GM23338 (cell line): ENCODE measurements around the gene NLRP1. TPM values are rescaled to one million over a fixed set of nuclear protein-coding genes. Genes with fewer than 3 reads are reported as not detected.
A peak's percentile ranks its signal among the peaks of the same experiment; 100 is the strongest.

Experiments used
- ATAC-seq: fragments of 200-7000 bp; cut with Tn5 transposase; 3 replicates; pipeline ENCODE4 v1.9.1; 2020
- DNase-seq: peaks from one replicate; pipeline ENCODE4 v3.0.0-alpha.2; 2015; ENCODE audit warnings: low spot score
- H2AFZ ChIP-seq: fragments of 200-600 bp; sonication (generic); 2 replicates; pipeline ENCODE4 v1.8.0; 2016; ENCODE audit warnings: antibody characterized with exemption, mild to moderate bottlenecking, moderate library complexity
- H3F3A ChIP-seq: fragments of 200-600 bp; sonication (generic); replicated peaks from 2 replicates; pipeline ENCODE4 v1.8.0; 2017; ENCODE audit warnings: antibody characterized with exemption, mixed run types, low read depth
- H3K27ac ChIP-seq: fragments of 200-600 bp; sonication (generic); 2 replicates; pipeline ENCODE4 v1.6.1; 2016; ENCODE audit warnings: low read depth
- H3K27me3 ChIP-seq: fragments of 200-600 bp; sonication (generic); 2 replicates; pipeline ENCODE4 v1.8.0; 2016; ENCODE audit warnings: mild to moderate bottlenecking, mixed run types, moderate library complexity; ENCODE audit not compliant: insufficient read depth
- H3K36me3 ChIP-seq: fragments of 200-600 bp; sonication (generic); 2 replicates; pipeline ENCODE4 v1.8.0; 2016; ENCODE audit warnings: mild to moderate bottlenecking; ENCODE audit not compliant: insufficient read depth
- H3K4me1 ChIP-seq: fragments of 200-600 bp; sonication (generic); 2 replicates; pipeline ENCODE4 v1.8.0; 2016; ENCODE audit warnings: mild to moderate bottlenecking, moderate library complexity; ENCODE audit not compliant: insufficient read depth
- H3K4me2 ChIP-seq: fragments of 200-600 bp; sonication (generic); 2 replicates; pipeline ENCODE4 v1.7.1; 2017; ENCODE audit warnings: mixed run types
- H3K4me3 ChIP-seq: fragments of 200-600 bp; sonication (generic); 2 replicates; pipeline ENCODE4 v1.6.1; 2016; ENCODE audit warnings: mixed run types
- H3K79me2 ChIP-seq: fragments of 200-600 bp; sonication (generic); replicated peaks from 2 replicates; pipeline ENCODE4 v1.8.0; 2017; ENCODE audit warnings: mild to moderate bottlenecking; ENCODE audit not compliant: insufficient read depth
- H3K9me2 ChIP-seq: fragments of 200-600 bp; sonication (generic); 2 replicates; pipeline ENCODE4 v1.8.0; 2017; ENCODE audit not compliant: insufficient read depth
- H4K20me1 ChIP-seq: fragments of 200-600 bp; sonication (generic); replicated peaks from 2 replicates; pipeline ENCODE4 v1.8.0; 2017; ENCODE audit warnings: mild to moderate bottlenecking; ENCODE audit not compliant: insufficient read depth
- H3K27ac Mint-ChIP-seq: 2 replicates; pipeline ENCODE4 v1.8.0; 2020; ENCODE audit warnings: inconsistent platforms, mild to moderate bottlenecking, moderate library complexity, mixed read lengths
- H3K27me3 Mint-ChIP-seq: 3 replicates; pipeline ENCODE4 v1.8.0; 2022; ENCODE audit warnings: low read depth, mild to moderate bottlenecking, moderate library complexity, mixed read lengths, inconsistent platforms; ENCODE audit not compliant: insufficient read depth, poor library complexity
- H3K36me3 Mint-ChIP-seq: 3 replicates; pipeline ENCODE4 v1.8.0; 2021; ENCODE audit warnings: low read depth, mild to moderate bottlenecking, inconsistent platforms, moderate library complexity, mixed read lengths
- H3K4me1 Mint-ChIP-seq: 3 replicates; pipeline ENCODE4 v1.8.0; 2020; ENCODE audit warnings: mild to moderate bottlenecking, inconsistent platforms, mixed read lengths
- H3K4me3 Mint-ChIP-seq: 3 replicates; pipeline ENCODE4 v1.8.0; 2021; ENCODE audit warnings: moderate library complexity, mild to moderate bottlenecking, inconsistent platforms, mixed read lengths
- H3K9me3 Mint-ChIP-seq: 3 replicates; pipeline ENCODE4 v1.8.0; 2020; ENCODE audit warnings: moderate library complexity, mild to moderate bottlenecking, inconsistent platforms, mixed read lengths
- CREB1 ChIP-seq: fragments of 250-450 bp; sonication (Bioruptor Pico); IDR thresholded peaks from 2 replicates; pipeline ENCODE4 v1.5.0; 2020; ENCODE audit warnings: low read depth, mild to moderate bottlenecking, moderate library complexity
- EZH2 ChIP-seq: fragments of 200-600 bp; sonication (generic); IDR thresholded peaks from one replicate; pipeline ENCODE4 v1.8.0; 2017; ENCODE audit warnings: antibody characterized with exemption, mild to moderate bottlenecking, low read depth; ENCODE audit not compliant: unreplicated experiment
- EZH2phosphoT487 ChIP-seq: fragments of 200-600 bp; sonication (generic); IDR thresholded peaks from one replicate; pipeline ENCODE4 v1.8.1; 2018; ENCODE audit warnings: antibody characterized with exemption; ENCODE audit not compliant: unreplicated experiment
- JUNB ChIP-seq: IDR thresholded peaks from one replicate; pipeline ENCODE4 v1.6.1; 2016; ENCODE audit warnings: antibody characterized with exemption; ENCODE audit not compliant: unreplicated experiment
- NANOG ChIP-seq: IDR thresholded peaks from 2 replicates; pipeline ENCODE4 v1.6.1; 2016; ENCODE audit warnings: antibody characterized with exemption, borderline replicate concordance
- POLR2AphosphoS5 ChIP-seq: IDR thresholded peaks from 2 replicates; pipeline ENCODE4 v1.6.1; 2016; ENCODE audit warnings: antibody characterized with exemption, low read depth
- REST ChIP-seq: IDR thresholded peaks from one replicate; pipeline ENCODE4 v1.6.1; 2018; ENCODE audit warnings: antibody characterized with exemption; ENCODE audit not compliant: unreplicated experiment
- STAT1 ChIP-seq: IDR thresholded peaks from one replicate; pipeline ENCODE4 v1.6.1; 2016; ENCODE audit warnings: antibody characterized with exemption; ENCODE audit not compliant: unreplicated experiment
- ZNF114 ChIP-seq: fragments of 250-450 bp; sonication (Bioruptor Pico); IDR thresholded peaks from 2 replicates; pipeline ENCODE4 v1.5.0; 2020; ENCODE audit warnings: mild to moderate bottlenecking, moderate library complexity
- ZNF331 ChIP-seq: fragments of 250-450 bp; sonication (Bioruptor Pico); IDR thresholded peaks from 2 replicates; pipeline ENCODE4 v1.5.0; 2020; ENCODE audit warnings: low read depth, mild to moderate bottlenecking, moderate library complexity
- polyA plus RNA-seq: library from polyadenylated mRNA; unstranded; fragments of >200 nt; fragmentation: Nextera tagmentation; extraction: Ambion mirVana; gene quantifications from 2 replicates; pipeline ENCODE4 v1.2.1, GENCODE V29; 2016
- total RNA-seq: library from RNA; depleted of rRNA; stranded (reverse); fragments of >200 nt; shearing (Covaris generic); gene quantifications from 2 replicates; pipeline ENCODE4 v1.2.3, GENCODE V29; 2014
- TF ChIP-seq, protein P1 (sequence below), 2 experiments: fragments of 200-600 bp in 1 of 2; sonication (generic) in 1 of 2; conservative IDR thresholded peaks; 2 replicates each; pipeline versions ENCODE4 v1.5.1 to v1.6.1; 2016 to 2017; ENCODE audit warnings: antibody characterized with exemption in 2 of 2, low read depth in 2 of 2, mild to moderate bottlenecking in 2 of 2, moderate library complexity in 1 of 2

Gene NLRP1
- total and polyA plus RNA-seq, 2 experiments from 2014 or later: 7.6 to 16.2 TPM

GRCh38 chr17:5501685-5502084, 82.6 kb downstream of the NLRP1 start:
- H3K9me2 ChIP-seq: no peaks in the 10 kb centered on the region
- no peaks in the 10 kb centered on the region for H4K20me1 ChIP-seq
- Mint-ChIP-seq H3K27me3 (peaks cover 33% of the 10 kb centered on the region), H3K27ac (no peak overlapping the region), H3K4me1 (peaks cover 10% of the 10 kb centered on the region), H3K9me3 (no peaks in the 10 kb centered on the region; the same call in 2 of the 3 replicates), H3K4me3 (peak overlapping the region; percentile 94), H3K36me3 (no peaks in the 10 kb centered on the region; the same call in 2 of the 3 replicates)
- peaks cover 32% of the 10 kb centered on the region for H3K27me3 ChIP-seq
- H3K27ac ChIP-seq: no peak overlapping the region
- DNase-seq (no peak), ATAC-seq (no peak)
- no peaks in the 10 kb centered on the region for H3K36me3 ChIP-seq
- peak overlapping the region; percentile 91; the same call in 1 of the 2 replicates for H3K4me3 ChIP-seq
- H3K4me2 ChIP-seq: peak overlapping the region; percentile 67
- peak overlapping the region; percentile 19; the same call in 1 of the 2 replicates for H2AFZ ChIP-seq
- H3K4me1 ChIP-seq: peaks cover 14% of the 10 kb centered on the region
- TF ChIP-seq NANOG: no peak
- H3F3A ChIP-seq: peaks cover 7% of the 10 kb centered on the region; the same call in 1 of the 2 replicates
- no peaks in the 10 kb centered on the region for H3K79me2 ChIP-seq

DNA sequence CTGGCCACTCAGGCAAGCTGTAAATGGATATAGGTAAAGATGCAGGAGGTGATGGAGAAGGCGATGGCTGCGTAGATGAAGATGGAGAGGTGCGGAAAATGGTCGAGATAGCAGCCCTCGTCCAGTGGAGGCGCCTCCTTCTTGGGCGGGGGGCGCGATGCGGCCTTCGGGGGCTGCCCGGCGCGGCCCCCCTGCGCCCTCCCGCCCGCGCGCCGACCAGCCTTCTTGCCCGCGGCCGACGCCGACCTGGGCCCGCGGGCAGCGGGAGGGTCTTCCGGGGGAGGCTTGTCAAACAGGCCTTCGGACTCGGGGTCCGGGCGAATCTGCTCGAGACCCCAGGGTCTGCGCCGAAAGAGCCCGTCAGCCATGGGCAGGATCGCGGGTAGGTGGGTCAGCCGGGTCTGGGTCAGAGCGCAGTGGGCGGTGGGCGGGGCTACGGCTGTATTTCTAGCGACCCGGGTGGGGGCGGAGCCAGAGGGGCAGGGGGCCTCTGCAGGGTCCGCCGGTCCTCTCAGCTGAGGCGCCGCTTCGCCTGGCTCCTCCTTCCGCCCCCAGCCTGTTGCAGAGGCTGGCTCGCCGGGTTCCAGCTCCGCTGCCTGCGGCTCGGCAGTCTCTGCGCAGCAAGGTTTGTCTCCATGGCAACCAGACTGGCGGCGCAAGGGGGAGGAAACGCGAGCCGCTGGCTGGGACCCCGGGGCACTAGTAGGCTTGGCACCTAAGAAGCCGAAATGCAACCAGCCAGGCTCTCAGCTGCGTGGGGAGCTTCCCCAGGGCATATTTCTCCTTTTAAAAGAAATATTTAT, 83.5 kb downstream of the NLRP1 start:
- H3K4me2 ChIP-seq: peak overlapping the region; percentile 98
- no peaks in the 10 kb centered on the region; the same call in 2 of the 3 replicates for H3K36me3 Mint-ChIP-seq

DNA sequence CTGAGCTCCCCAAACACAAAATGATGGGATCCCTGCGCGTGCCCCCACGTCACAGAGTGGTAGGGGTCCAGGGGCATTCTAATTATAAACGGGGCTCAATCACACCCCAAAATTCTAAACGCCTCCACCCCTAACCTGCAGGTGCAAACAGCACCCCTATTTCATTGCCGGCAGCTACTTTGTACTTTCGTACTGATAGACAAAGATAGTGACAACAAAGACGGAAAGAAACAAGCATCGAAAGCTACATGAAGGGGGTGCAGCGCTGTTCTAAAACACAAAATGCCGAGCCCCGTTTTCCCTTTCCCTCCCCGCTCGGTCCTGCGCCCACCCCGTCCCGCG, 84.1 kb downstream of the NLRP1 start:
- H3K79me2 ChIP-seq: no peaks in the 10 kb centered on the region
- H3K4me1 ChIP-seq: peaks cover 14% of the 10 kb centered on the region
- H3K9me3 Mint-ChIP-seq: no peaks in the 10 kb centered on the region; the same call in 2 of the 3 replicates
- H3K27ac Mint-ChIP-seq: no peak overlapping the region
- H4K20me1 ChIP-seq: no peaks in the 10 kb centered on the region
- peaks cover 34% of the 10 kb centered on the region for H3K27me3 Mint-ChIP-seq
- ATAC-seq: no peak
- peaks cover 10% of the 10 kb centered on the region; the same call in 2 of the 3 replicates for H3K4me1 Mint-ChIP-seq
- no peak overlapping the region for H3K27ac ChIP-seq
- peak overlapping the region; percentile 91 for H3K4me3 ChIP-seq
- no peak for DNase-seq
- no peaks in the 10 kb centered on the region; the same call in 2 of the 3 replicates for H3K36me3 Mint-ChIP-seq
- peak overlapping the region; percentile 99 for H2AFZ ChIP-seq
- H3K4me3 Mint-ChIP-seq: peak overlapping the region; percentile 94
- H3K27me3 ChIP-seq: peaks cover 32% of the 10 kb centered on the region
- H3K36me3 ChIP-seq: no peaks in the 10 kb centered on the region
- no peaks in the 10 kb centered on the region for H3K9me2 ChIP-seq
- H3F3A ChIP-seq: peaks cover 7% of the 10 kb centered on the region; the same call in 1 of the 2 replicates
- peak overlapping the region; percentile 98 for H3K4me2 ChIP-seq
- TF ChIP-seq EZH2: no peak
- TF ChIP-seq, protein P1, sequence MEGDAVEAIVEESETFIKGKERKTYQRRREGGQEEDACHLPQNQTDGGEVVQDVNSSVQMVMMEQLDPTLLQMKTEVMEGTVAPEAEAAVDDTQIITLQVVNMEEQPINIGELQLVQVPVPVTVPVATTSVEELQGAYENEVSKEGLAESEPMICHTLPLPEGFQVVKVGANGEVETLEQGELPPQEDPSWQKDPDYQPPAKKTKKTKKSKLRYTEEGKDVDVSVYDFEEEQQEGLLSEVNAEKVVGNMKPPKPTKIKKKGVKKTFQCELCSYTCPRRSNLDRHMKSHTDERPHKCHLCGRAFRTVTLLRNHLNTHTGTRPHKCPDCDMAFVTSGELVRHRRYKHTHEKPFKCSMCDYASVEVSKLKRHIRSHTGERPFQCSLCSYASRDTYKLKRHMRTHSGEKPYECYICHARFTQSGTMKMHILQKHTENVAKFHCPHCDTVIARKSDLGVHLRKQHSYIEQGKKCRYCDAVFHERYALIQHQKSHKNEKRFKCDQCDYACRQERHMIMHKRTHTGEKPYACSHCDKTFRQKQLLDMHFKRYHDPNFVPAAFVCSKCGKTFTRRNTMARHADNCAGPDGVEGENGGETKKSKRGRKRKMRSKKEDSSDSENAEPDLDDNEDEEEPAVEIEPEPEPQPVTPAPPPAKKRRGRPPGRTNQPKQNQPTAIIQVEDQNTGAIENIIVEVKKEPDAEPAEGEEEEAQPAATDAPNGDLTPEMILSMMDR (conservative IDR thresholded peaks at IDR 0.05; ENCODE audit: low read depth in 2 of 2): no peak
- no peak for TF ChIP-seq REST
- no peak for TF ChIP-seq ZNF331 (CRISPR knock-in tag)
- TF ChIP-seq EZH2phosphoT487: no peak
- TF ChIP-seq JUNB: no peak
- TF ChIP-seq ZNF114 (CRISPR knock-in tag): no peak
- no peak for TF ChIP-seq STAT1
- TF ChIP-seq CREB1 (CRISPR knock-in tag): no peak

More for the DNA sequence above, 83.5 kb downstream of the NLRP1 start:
- Histone ChIP-seq H3K79me2 (no peaks in the 10 kb centered on the region), H3K27ac (no peak overlapping the region), H4K20me1 (no peaks in the 10 kb centered on the region), H3K4me3 (peak overlapping the region; percentile 91), H2AFZ (peak overlapping the region; percentile 99), H3K4me1 (peaks cover 14% of the 10 kb centered on the region), H3K36me3 (no peaks in the 10 kb centered on the region), H3K9me2 (no peaks in the 10 kb centered on the region), H3F3A (peaks cover 7% of the 10 kb centered on the region; the same call in 1 of the 2 replicates), H3K27me3 (peaks cover 32% of the 10 kb centered on the region)
- TF ChIP-seq POLR2AphosphoS5 (peak; percentile 89), NANOG (no peak)
- Mint-ChIP-seq H3K27ac (no peak overlapping the region), H3K4me1 (peaks cover 10% of the 10 kb centered on the region), H3K27me3 (peaks cover 33% of the 10 kb centered on the region), H3K9me3 (no peaks in the 10 kb centered on the region; the same call in 2 of the 3 replicates), H3K4me3 (peak overlapping the region; percentile 94)
- DNase-seq: peak; percentile 99
- peak; percentile 96 for ATAC-seq
